Activated CD4-positive, alpha-beta T cell treated with anti-CD3 and anti-CD28 coated beads, Interleukin-2, amount 50 U/mL, for 16 hours (primary cell): Measurements from ENCODE around the gene TOMM40L.
A peak's percentile ranks its signal among the peaks of the same experiment; 100 is the strongest.
"Not testable (repeated sequence)": the region's sequence is repeated elsewhere in the genome, so short reads cannot be mapped to it uniquely, and the experiment has no call there.

Source experiments
- DNase-seq: peaks from one replicate; pipeline ENCODE4 v3.0.0-alpha.2; 2020

The TOMM40L gene

DNA sequence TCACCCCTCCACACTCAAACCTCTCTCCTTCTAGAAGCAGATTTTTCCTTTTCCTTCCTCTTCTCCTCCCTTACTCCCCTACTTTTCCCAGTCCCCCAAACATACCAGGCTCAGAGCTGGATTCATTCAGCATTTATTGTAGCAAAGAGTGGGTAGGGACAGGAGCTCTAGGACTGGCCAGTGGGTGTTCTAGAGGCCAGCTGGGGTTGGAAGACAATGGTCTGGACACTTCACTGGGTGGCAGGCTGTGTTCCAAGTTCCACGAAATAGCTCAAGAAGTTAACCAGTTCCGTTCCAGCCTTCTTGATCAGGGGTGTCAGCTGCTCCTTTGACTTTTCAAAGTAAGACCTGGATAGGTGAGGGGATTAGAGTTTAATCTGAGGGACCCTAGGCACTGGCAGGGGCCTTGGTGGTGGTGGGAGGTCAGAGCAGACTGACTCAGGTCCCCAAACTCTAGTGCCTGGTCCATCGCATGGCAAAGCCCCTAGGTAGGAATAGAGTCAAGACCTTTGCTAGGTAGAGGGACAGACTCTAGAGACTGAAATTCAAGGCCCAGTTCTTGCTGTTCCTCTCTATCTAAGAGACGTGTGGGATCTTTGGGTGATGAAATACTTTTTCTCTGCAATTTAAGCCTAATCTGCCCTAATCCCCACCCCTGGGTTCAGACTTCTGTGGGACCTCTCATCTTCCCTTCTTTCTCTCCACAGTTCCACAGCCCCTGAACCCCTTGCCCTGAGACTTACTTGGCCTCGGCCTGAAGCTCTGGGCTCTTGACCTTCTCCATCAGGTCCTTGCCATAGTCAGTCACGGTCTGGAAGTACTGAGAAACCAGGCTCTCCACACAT lies 3.5 kb upstream of the TOMM40L start:
- DNase-seq, result no peak

- DNase-seq, result no peak
These were observed 1.8 kb upstream of the TOMM40L start for GRCh38 chr1:161223805-161224694.

DNA sequence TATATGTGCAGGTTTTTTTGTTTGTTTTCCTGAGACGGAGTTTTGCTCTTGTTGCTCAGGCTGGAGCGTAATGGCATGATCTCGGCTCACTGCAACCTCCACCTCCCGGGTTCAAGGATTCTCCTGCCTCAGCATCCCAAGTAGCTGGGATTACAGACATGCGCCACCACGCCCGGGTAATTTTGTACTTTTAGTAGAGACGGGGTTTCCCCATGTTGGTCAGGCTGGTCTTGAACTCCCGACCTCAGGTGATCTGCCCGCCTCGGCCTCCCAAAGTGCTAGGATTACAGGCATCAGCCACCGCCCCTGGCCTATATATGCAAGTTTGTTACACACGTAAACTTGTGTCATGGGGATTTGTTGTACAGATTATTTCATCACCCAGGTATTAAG lies 1.2 kb upstream of the TOMM40L start:
- not testable (repeated sequence) for DNase-seq

- no peak for DNase-seq
These were observed 704 bp upstream of the TOMM40L start for GRCh38 chr1:161225178-161225533.

- DNase-seq, result no peak
These were observed 456 bp downstream of the TOMM40L start for GRCh38 chr1:161226320-161226711.

DNA sequence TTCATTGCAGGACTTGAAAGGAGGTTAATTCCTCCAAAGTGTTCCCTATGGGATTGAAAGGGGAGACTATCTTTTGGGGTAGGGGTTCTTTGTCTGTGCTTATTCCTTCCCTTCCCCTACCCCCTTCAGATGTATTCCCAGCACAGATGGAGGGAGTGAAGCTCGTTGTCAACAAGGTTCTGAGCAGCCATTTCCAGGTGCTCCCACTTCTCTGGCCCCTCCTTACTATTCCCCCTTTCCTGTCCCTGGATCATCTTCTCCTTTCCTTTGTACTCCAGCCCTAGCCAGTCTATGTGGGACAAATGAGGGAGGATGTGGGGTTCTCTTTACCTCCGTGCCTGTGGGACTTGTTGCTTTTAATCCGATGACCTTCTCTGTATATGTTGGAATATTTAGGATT lies 899 bp downstream of the TOMM40L start:
- no peak for DNase-seq

DNA sequence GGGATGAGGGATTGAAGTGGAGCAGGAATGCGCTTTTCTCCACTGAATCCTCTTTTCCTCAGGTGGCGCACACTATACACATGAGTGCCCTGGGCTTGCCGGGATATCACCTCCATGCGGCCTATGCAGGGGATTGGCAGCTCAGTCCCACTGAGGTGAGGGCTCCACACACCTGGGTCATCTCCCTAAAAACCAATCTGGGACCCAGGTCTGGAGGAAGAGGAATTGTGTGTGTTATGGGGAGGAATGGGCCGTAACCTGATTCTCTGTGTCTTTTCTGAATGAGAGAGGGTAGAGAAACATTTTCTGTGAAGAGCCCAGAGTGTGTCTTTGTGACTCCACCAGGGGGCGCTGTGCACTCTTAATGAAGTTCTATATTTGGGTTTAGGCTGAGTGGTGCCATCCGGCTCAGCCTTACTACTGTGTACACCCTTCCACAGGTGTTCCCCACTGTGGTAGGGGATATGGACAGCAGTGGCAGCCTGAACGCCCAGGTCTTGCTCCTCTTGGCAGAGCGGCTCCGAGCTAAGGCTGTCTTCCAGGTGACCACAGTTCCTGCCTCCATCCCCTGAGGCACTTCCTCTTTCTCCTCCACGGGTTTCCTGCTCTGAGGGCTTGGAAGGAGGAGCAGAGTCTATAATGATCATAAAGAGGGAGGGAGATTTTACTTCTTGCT lies 1.5 kb downstream of the TOMM40L start:
- DNase-seq, result peak; percentile 87

DNA sequence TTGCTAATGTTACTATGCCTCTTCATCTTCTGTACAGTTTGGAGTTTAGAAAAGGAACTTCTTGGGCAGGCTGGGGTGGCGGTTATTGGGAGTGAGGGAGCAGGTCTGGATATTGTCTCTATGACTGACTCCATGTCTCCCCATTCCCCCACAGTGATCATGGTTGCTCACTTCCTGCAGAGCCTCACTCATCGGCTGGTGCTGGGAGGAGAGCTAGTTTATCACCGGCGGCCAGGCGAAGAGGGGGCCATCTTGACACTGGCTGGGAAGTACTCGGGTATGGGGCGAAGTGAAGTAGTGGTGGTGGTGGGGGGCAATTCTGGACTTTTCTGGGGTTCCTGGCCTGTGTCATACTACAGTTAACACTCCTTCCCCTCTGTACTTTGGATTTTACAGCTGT lies 2.2 kb downstream of the TOMM40L start:
- no peak for DNase-seq

DNA sequence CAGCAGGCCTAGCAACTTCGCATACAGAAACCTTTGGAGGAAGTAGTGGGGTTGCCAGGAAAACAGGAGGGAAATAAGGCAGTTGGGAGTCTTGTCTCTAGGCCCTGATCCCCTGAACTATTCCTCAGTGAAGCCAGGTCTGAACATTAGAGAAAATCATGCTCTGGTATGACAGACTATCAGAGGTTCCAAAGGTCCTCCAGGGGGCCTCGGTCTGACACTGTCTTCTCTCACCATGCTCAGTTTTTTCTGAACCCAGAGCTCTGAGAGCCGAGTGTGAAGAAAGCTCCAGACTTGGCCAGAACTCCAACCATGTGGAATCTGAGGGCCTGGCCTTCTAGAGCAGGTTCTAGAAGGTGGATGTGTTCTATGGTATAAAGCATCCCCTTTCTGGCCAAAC lies 4.0 kb downstream of the TOMM40L start:
- no peak for DNase-seq

- DNase-seq, result no peak
These were observed 4.9 kb downstream of the TOMM40L start for GRCh38 chr1:161230762-161231161.

GRCh38 chr1:161233102-161233501 lies 7.2 kb downstream of the TOMM40L start:
- DNase-seq, result no peak

- no peak for DNase-seq
These were observed 10.3 kb downstream of the TOMM40L start for GRCh38 chr1:161235957-161236775.

GRCh38 chr1:161238039-161238473 lies 12.2 kb downstream of the TOMM40L start, which contains the start of gene NR1I3:
Gene NR1I3, minus strand, starts transcription at chr1:161238203. Its CDS starts 1,638 bp downstream, at chr1:161236565.
- no peak for DNase-seq

GRCh38 chr1:161241682-161242081 lies 15.8 kb downstream of the TOMM40L start:
- DNase-seq, result no peak

- no peak for DNase-seq
These were observed 16.5 kb downstream of the TOMM40L start for GRCh38 chr1:161242313-161242712.

DNA sequence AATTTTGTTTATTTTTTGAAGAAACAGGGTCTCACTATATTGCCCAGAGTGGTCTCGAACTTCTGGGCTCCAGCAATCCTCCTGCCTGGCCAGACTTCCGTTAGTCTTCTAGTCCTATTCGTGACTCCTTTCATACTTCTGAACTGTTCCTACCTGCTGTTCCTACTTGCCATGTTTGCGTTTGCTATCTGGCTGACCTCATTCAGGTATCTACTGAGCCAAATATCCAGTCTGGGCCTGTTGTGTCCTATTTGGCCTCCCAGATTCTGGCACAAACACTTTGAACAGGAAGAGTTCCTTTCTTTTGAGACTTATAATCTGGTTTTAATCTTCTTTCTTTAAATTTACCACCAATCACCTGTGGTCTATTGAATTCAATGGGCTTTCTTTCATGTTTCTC lies 19.0 kb downstream of the TOMM40L start:
- no peak for DNase-seq

- DNase-seq, result not testable (repeated sequence)
These were observed 24.2 kb downstream of the TOMM40L start for GRCh38 chr1:161250100-161250499.

DNA sequence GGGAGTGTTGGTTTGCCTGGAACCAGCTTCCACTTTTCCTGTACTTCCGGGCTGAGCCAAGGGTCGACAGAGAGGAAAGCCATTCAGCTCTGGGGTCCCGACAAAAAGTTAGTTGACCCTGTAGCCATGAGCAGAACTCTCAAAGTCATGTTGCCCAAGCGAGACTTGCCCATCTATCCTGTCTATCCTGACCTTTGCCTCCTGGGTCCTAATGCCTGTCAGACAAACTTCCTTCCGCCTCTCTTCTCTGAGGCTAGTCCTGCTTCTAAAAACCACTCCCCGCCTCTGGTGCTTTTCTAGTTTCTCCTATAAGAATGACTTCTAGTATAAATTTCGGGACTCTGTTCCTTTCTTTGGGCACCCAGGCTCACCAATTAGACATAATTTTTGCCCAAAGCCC lies 25.0 kb downstream of the TOMM40L start:
- no peak for DNase-seq

GRCh38 chr1:161251579-161251978 lies 25.7 kb downstream of the TOMM40L start:
- DNase-seq, result no peak

GRCh38 chr1:161255302-161255701 lies 29.4 kb downstream of the TOMM40L start:
- DNase-seq, result not testable (repeated sequence)

DNA sequence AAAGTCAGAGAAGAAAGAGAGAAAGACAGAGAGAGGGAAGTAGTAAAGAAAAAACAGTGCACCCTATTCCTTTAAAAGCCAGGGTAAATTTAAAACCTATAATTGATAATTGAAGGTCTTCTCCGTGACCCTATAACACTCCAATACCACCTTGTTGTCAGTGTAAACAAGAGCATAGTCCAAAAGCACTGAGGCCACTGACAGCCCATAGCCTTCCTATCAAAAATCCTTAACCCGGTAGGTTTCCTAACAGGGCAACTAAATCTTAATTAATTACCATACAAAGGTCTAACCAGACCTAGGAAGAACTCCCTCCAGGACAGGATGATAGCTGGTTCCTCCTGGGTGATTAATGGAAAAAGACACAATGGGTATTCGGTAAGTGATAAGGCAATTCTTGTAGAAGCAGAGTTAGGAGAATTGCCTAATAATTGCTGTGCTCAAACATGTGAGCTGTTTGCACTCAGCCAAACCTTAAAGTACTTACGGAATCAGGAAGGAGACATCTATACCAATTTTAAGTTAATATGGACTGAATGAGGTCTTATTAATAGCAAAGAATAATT lies 30.2 kb downstream of the TOMM40L start:
- not testable (repeated sequence) for DNase-seq

GRCh38 chr1:161257109-161257508 lies 31.2 kb downstream of the TOMM40L start:
- DNase-seq, result not testable (repeated sequence)
